Left ventricle myocardium inferior (tissue), 1 donor: ENCODE data around the gene CAPNS1. TPM values are rescaled to one million over a fixed set of nuclear protein-coding genes. Genes with fewer than 3 reads are reported as not detected.

ENCODE experiments used
- DNase-seq: peaks from one replicate; pipeline ENCODE4 v3.0.0-alpha.2; 2020
- H3K27ac ChIP-seq: fragments of 200-600 bp; replicated peaks from 2 replicates; pipeline ENCODE4 v1.8.0; 2021
- H3K27me3 ChIP-seq: fragments of 200-600 bp; 2 replicates; pipeline ENCODE4 v1.8.0; 2021; ENCODE audit warnings: low read depth
- H3K36me3 ChIP-seq: fragments of 200-600 bp; 2 replicates; pipeline ENCODE4 v1.8.0; 2021
- H3K4me1 ChIP-seq: fragments of 200-600 bp; 2 replicates; pipeline ENCODE4 v1.8.0; 2021
- H3K4me3 ChIP-seq: fragments of 200-600 bp; 2 replicates; pipeline ENCODE4 v1.8.0; 2021; ENCODE audit warnings: mild to moderate bottlenecking, moderate library complexity
- H3K9me3 ChIP-seq: fragments of 200-600 bp; replicated peaks from 2 replicates; pipeline ENCODE4 v1.8.0; 2021
- CTCF ChIP-seq: fragments of 200-600 bp; IDR thresholded peaks from 2 replicates; pipeline ENCODE4 v1.8.0; 2021; ENCODE audit warnings: antibody characterized with exemption, mild to moderate bottlenecking, borderline replicate concordance
- intact Hi-C: fragments of 100-400 bp; cut with micrococcal nuclease; formaldehyde crosslinking; loops from one replicate; pipeline ENCODE4 v1.11.0; 2022
- total RNA-seq: library from RNA; stranded (reverse); fragmentation: NEBNext Ultra II Directional; extraction: Animal tissue kit (Norgen Biotek cat#: 25700); gene quantifications from one replicate; pipeline ENCODE4 v1.2.1, GENCODE V29; 2021
- donor health status: DM: no; HTN: yes; CAD: no; lungs with severe emphysema.

The CAPNS1 gene
- total RNA-seq, 1 donor from 2014 or later: 767 TPM

- TF ChIP-seq CTCF: no peak
- H3K9me3 ChIP-seq: no peaks in the 10 kb centered on the region
- peaks cover 32% of the 10 kb centered on the region for H3K36me3 ChIP-seq
- no peak overlapping the region for H3K27ac ChIP-seq
- H3K27me3 ChIP-seq: no peaks in the 10 kb centered on the region
- peaks cover 62% of the 10 kb centered on the region for H3K4me1 ChIP-seq
- no peak overlapping the region for H3K4me3 ChIP-seq
- intact Hi-C loops: no loop called here
- no peak for DNase-seq
Measured at GRCh38 chr19:36103842-36104552, 35.9 kb upstream of the CAPNS1 start.

- DNase-seq: no peak
- no peak for TF ChIP-seq CTCF
- intact Hi-C loops: no loop called here
- Histone ChIP-seq H3K9me3 (no peaks in the 10 kb centered on the region), H3K27ac (peak overlapping the region; percentile 69), H3K27me3 (no peaks in the 10 kb centered on the region), H3K4me3 (no peak overlapping the region), H3K4me1 (peaks cover 39% of the 10 kb centered on the region), H3K36me3 (peaks cover 33% of the 10 kb centered on the region)
Measured at GRCh38 chr19:36106441-36106840, 33.4 kb upstream of the CAPNS1 start.

- peaks cover 38% of the 10 kb centered on the region for H3K36me3 ChIP-seq
- no peak for DNase-seq
- intact Hi-C loops: no loop called here
- H3K27me3 ChIP-seq: no peaks in the 10 kb centered on the region
- H3K4me3 ChIP-seq: no peak overlapping the region
- peak overlapping the region; percentile 69 for H3K27ac ChIP-seq
- H3K9me3 ChIP-seq: no peaks in the 10 kb centered on the region
- no peak for TF ChIP-seq CTCF
- H3K4me1 ChIP-seq: peaks cover 34% of the 10 kb centered on the region
Measured at GRCh38 chr19:36106991-36107390, 32.9 kb upstream of the CAPNS1 start.

- intact Hi-C loops: no loop called here
- Histone ChIP-seq H3K36me3 (peaks cover 40% of the 10 kb centered on the region), H3K9me3 (no peaks in the 10 kb centered on the region), H3K27me3 (no peaks in the 10 kb centered on the region), H3K4me1 (peaks cover 24% of the 10 kb centered on the region), H3K4me3 (no peak overlapping the region), H3K27ac (no peak overlapping the region)
- TF ChIP-seq CTCF: no peak
- DNase-seq: no peak
Measured at GRCh38 chr19:36108684-36109083, 31.2 kb upstream of the CAPNS1 start.

- DNase-seq: no peak
- Histone ChIP-seq H3K4me3 (no peak within 1 kb of the TSS), H3K27ac (no peak within 1 kb of the TSS), H3K27me3 (no peaks in the 10 kb centered on the region), H3K36me3 (peaks cover 26% of the 10 kb centered on the region), H3K9me3 (no peaks in the 10 kb centered on the region), H3K4me1 (peaks cover 27% of the 10 kb centered on the region)
- TF ChIP-seq CTCF: no peak
- intact Hi-C loops: no loop called here
Measured at GRCh38 chr19:36110487-36111199, 29.2 kb upstream of the CAPNS1 start, which contains the start of gene OVOL3. OVOL3 (plus strand) TSS chr19:36111143; CDS start chr19:36111203, 60 bp downstream.
